Measurements from ENCODE around the gene IL36B.

The IL36B gene

GRCh38 chr2:113053666-113054065 is 999 bp upstream of the IL36B start:
- DNase-seq (ENCODE audit: low spot score): no peak

- DNase-seq (ENCODE audit: low spot score): no peak
These were observed 1.5 kb downstream of the IL36B start for GRCh38 chr2:113050921-113051895.

- no peak for DNase-seq (ENCODE audit: low spot score)
These were observed 6.2 kb downstream of the IL36B start for GRCh38 chr2:113046465-113046864.

- DNase-seq (ENCODE audit: low spot score): no peak
These were observed 10.8 kb downstream of the IL36B start for GRCh38 chr2:113041871-113042270.

- DNase-seq (ENCODE audit: low spot score): no peak
These were observed 12.9 kb downstream of the IL36B start for GRCh38 chr2:113039719-113040118.

GRCh38 chr2:113039158-113039557 is 13.5 kb downstream of the IL36B start:
- no peak for DNase-seq (ENCODE audit: low spot score)

- DNase-seq (ENCODE audit: low spot score): no peak
These were observed 14.4 kb downstream of the IL36B start for GRCh38 chr2:113038291-113038690.

GRCh38 chr2:113036763-113037162 is 15.9 kb downstream of the IL36B start:
- DNase-seq (ENCODE audit: low spot score): no peak

GRCh38 chr2:113034016-113034415 is 18.7 kb downstream of the IL36B start:
- DNase-seq (ENCODE audit: low spot score): no peak

- no peak for DNase-seq (ENCODE audit: low spot score)
These were observed 19.9 kb downstream of the IL36B start for GRCh38 chr2:113032737-113033136.

GRCh38 chr2:113028112-113028511 is 24.6 kb downstream of the IL36B start:
- DNase-seq (ENCODE audit: low spot score): no peak

- DNase-seq (ENCODE audit: low spot score): no peak
These were observed 25.0 kb downstream of the IL36B start for GRCh38 chr2:113027691-113028090.

- no peak for DNase-seq (ENCODE audit: low spot score)
These were observed 26.9 kb downstream of the IL36B start for GRCh38 chr2:113025737-113026136.

- no peak for DNase-seq (ENCODE audit: low spot score)
These were observed 27.9 kb downstream of the IL36B start for GRCh38 chr2:113024764-113025163.

- DNase-seq (ENCODE audit: low spot score): no peak
These were observed 31.4 kb downstream of the IL36B start for GRCh38 chr2:113021312-113021711.

- no peak for DNase-seq (ENCODE audit: low spot score)
These were observed 34.2 kb downstream of the IL36B start for GRCh38 chr2:113018509-113018908.

- no peak for DNase-seq (ENCODE audit: low spot score)
These were observed 37.0 kb downstream of the IL36B start for GRCh38 chr2:113015655-113016054.

GRCh38 chr2:113015042-113015441 is 37.6 kb downstream of the IL36B start:
- no peak for DNase-seq (ENCODE audit: low spot score)

GRCh38 chr2:113014067-113014466 is 38.6 kb downstream of the IL36B start:
- DNase-seq (ENCODE audit: low spot score): no peak

GRCh38 chr2:113013336-113013661 is 39.4 kb downstream of the IL36B start:
- no peak for DNase-seq (ENCODE audit: low spot score)

GRCh38 chr2:113012436-113013335 is 40.0 kb downstream of the IL36B start:
- DNase-seq (ENCODE audit: low spot score): peak; percentile 65

GRCh38 chr2:113011108-113011507 is 41.6 kb downstream of the IL36B start:
- DNase-seq (ENCODE audit: low spot score): no peak

GRCh38 chr2:113010088-113010487 is 42.6 kb downstream of the IL36B start:
- DNase-seq (ENCODE audit: low spot score): no peak
